Neuronal stem cell (in vitro differentiated cells): ENCODE results near the gene GK.
A peak's percentile ranks its signal among the peaks of the same experiment; 100 is the strongest.

Experiments used
- DNase-seq: peaks from one replicate; pipeline ENCODE4 v3.0.0-alpha.2; 2013; ENCODE audit warnings: low spot score
- H2AFZ ChIP-seq: one replicate; pipeline ENCODE4 v1.6.1; 2013; ENCODE audit warnings: mild to moderate bottlenecking, low read length, inconsistent platforms
- H2AK5ac ChIP-seq: 2 replicates; pipeline ENCODE4 v1.6.1; 2013; ENCODE audit warnings: low read depth, mild to moderate bottlenecking, inconsistent platforms, low read length, moderate library complexity, mixed read lengths
- H2BK120ac ChIP-seq: 2 replicates; pipeline ENCODE4 v1.6.1; 2013; ENCODE audit warnings: low read depth, mild to moderate bottlenecking, inconsistent platforms, low read length, moderate library complexity, mixed read lengths
- H2BK12ac ChIP-seq: one replicate; pipeline ENCODE4 v1.6.1; 2013; ENCODE audit warnings: low read length, inconsistent platforms
- H2BK15ac ChIP-seq: 2 replicates; pipeline ENCODE4 v1.6.1; 2013; ENCODE audit warnings: mild to moderate bottlenecking, low read length, inconsistent platforms, mixed read lengths
- H2BK5ac ChIP-seq: one replicate; pipeline ENCODE4 v1.6.1; 2013; ENCODE audit warnings: inconsistent platforms, mild to moderate bottlenecking, low read length, moderate library complexity
- H3K14ac ChIP-seq: one replicate; pipeline ENCODE4 v1.6.1; 2013; ENCODE audit warnings: low read length, inconsistent platforms
- H3K18ac ChIP-seq: 2 replicates; pipeline ENCODE4 v1.6.1; 2013; ENCODE audit warnings: low read length, inconsistent platforms
- H3K23ac ChIP-seq: 2 replicates; pipeline ENCODE4 v1.6.1; 2013; ENCODE audit warnings: low read depth, mild to moderate bottlenecking, mixed read lengths, low read length, inconsistent platforms; ENCODE audit not compliant: poor library complexity
- H3K27ac ChIP-seq: replicated peaks from 3 replicates; pipeline ENCODE4 v1.5.1; 2013; ENCODE audit warnings: low read length, inconsistent platforms
- H3K27me3 ChIP-seq, 3 experiments: 2 replicates each; pipeline ENCODE4 v1.6.1; 2013; ENCODE audit warnings: low read length in 3 of 3, mild to moderate bottlenecking in 2 of 3, inconsistent platforms in 1 of 3, low read depth in 1 of 3, mixed read lengths in 1 of 3, moderate library complexity in 1 of 3; ENCODE audit not compliant: control insufficient read depth in 3 of 3, insufficient read depth in 3 of 3
- H3K36me3 ChIP-seq, 2 donors: replicated peaks in 1 of 2; 2 replicates each; pipeline ENCODE4 v1.6.1; 2013; ENCODE audit warnings: low read length in 2 of 2; ENCODE audit not compliant: control insufficient read depth in 2 of 2, insufficient read depth in 2 of 2
- H3K4ac ChIP-seq: 2 replicates; pipeline ENCODE4 v1.6.1; 2013; ENCODE audit warnings: inconsistent platforms, mild to moderate bottlenecking, low read length, moderate library complexity
- H3K4me1 ChIP-seq, 2 donors: 1 replicate in 1 of 2; 2 replicates in 1 of 2; pipeline ENCODE4 v1.6.1; 2013; ENCODE audit warnings: low read length in 2 of 2, low read depth in 1 of 2; ENCODE audit not compliant: control insufficient read depth in 2 of 2, insufficient read depth in 1 of 2
- H3K4me2 ChIP-seq: one replicate; pipeline ENCODE4 v1.6.1; 2013; ENCODE audit warnings: mild to moderate bottlenecking, low read length, inconsistent platforms; ENCODE audit not compliant: insufficient read depth, poor library complexity, severe bottlenecking
- H3K4me3 ChIP-seq, 2 donors: 2 replicates each; pipeline ENCODE4 v1.5.1; 2013; ENCODE audit warnings: low read length in 2 of 2, mild to moderate bottlenecking in 2 of 2, inconsistent platforms in 1 of 2, moderate library complexity in 1 of 2
- H3K79me1 ChIP-seq: one replicate; pipeline ENCODE4 v1.6.1; 2013; ENCODE audit warnings: low read depth, mild to moderate bottlenecking, inconsistent platforms, low read length, moderate library complexity
- H3K9ac ChIP-seq: one replicate; pipeline ENCODE4 v1.6.1; 2013; ENCODE audit warnings: mild to moderate bottlenecking, low read depth, low read length, inconsistent platforms; ENCODE audit not compliant: poor library complexity
- H3K9me3 ChIP-seq, 2 donors: replicated peaks in 1 of 2; 2 replicates each; pipeline versions ENCODE3 to v1.6.1; 2013; ENCODE audit warnings: low read length in 2 of 2, mild to moderate bottlenecking in 2 of 2, inconsistent platforms in 1 of 2, low read depth in 1 of 2, mixed read lengths in 1 of 2, moderate library complexity in 1 of 2; ENCODE audit not compliant: control insufficient read depth in 2 of 2, insufficient read depth in 1 of 2
- H4K8ac ChIP-seq: one replicate; pipeline ENCODE4 v1.6.1; 2013; ENCODE audit warnings: low read depth, mild to moderate bottlenecking, inconsistent platforms, low read length, moderate library complexity
- H4K91ac ChIP-seq: one replicate; pipeline ENCODE4 v1.6.1; 2013; ENCODE audit warnings: low read length, low read depth, mild to moderate bottlenecking, inconsistent platforms; ENCODE audit not compliant: poor library complexity
- WGBS, 2 donors: extraction: QIAGEN DNeasy Blood & Tissue Kit; methylation state at CpG; one replicate each; pipeline ENCODE4 v1.1.7; 2013; ENCODE audit warnings: missing lambda C conversion rate in 2 of 2, mixed read lengths in 1 of 2; ENCODE audit not compliant: insufficient read length in 2 of 2, insufficient replicate concordance in 1 of 2; ENCODE audit errors: extremely low coverage in 2 of 2; 5-methylcytosine and 5-hydroxymethylcytosine counted together

Gene GK

GRCh38 chrX:30702736-30703135 lies 49.5 kb downstream of the GK start:
- Histone ChIP-seq H3K14ac (no peak overlapping the region), H3K4me2 (no peak overlapping the region), H2BK12ac (no peak overlapping the region), H2BK15ac (no peak overlapping the region), H3K4ac (no peak overlapping the region), H4K91ac (no peak overlapping the region), H2AFZ (no peak overlapping the region), H3K36me3 (no peaks in the 10 kb centered on the region), H2BK120ac (no peak overlapping the region), H3K23ac (no peak overlapping the region), H3K9me3 (no peaks in the 10 kb centered on the region), H3K27me3 (no peaks in the 10 kb centered on the region), H2BK5ac (no peak overlapping the region), H2AK5ac (no peak overlapping the region), H4K8ac (no peak overlapping the region), H3K9ac (no peak overlapping the region), H3K79me1 (no peaks in the 10 kb centered on the region), H3K4me1 (no peaks in the 10 kb centered on the region), H3K18ac (no peak overlapping the region), H3K27ac (no peak overlapping the region), H3K4me3 (no peak overlapping the region)
- WGBS, 2 donors = no CpG with 5 or more reads among the region's 2 CpGs
- no peak for DNase-seq

GRCh38 chrX:30706216-30706775 lies 53.1 kb downstream of the GK start:
- Histone ChIP-seq H4K8ac (no peak overlapping the region), H3K36me3 (peaks cover 0 to 4% of the 10 kb centered on the region in 2 donors), H2BK5ac (no peak overlapping the region), H2BK15ac (no peak overlapping the region), H3K4me3 (no peak overlapping the region), H3K27ac (no peak overlapping the region), H2AFZ (no peak overlapping the region), H3K23ac (no peak overlapping the region), H3K14ac (no peak overlapping the region), H3K27me3 (no peaks in the 10 kb centered on the region), H2AK5ac (no peak overlapping the region), H3K4me2 (no peak overlapping the region), H2BK12ac (no peak overlapping the region), H2BK120ac (no peak overlapping the region), H3K18ac (no peak overlapping the region), H3K4ac (no peak overlapping the region), H3K4me1 (no peaks in the 10 kb centered on the region), H3K79me1 (no peaks in the 10 kb centered on the region), H3K9ac (no peak overlapping the region), H4K91ac (no peak overlapping the region), H3K9me3 (no peaks in the 10 kb centered on the region)
- no CpG with 5 or more reads among the region's 3 CpGs for WGBS, 2 donors
- no peak for DNase-seq

GRCh38 chrX:30712214-30712613 lies 59.0 kb downstream of the GK start:
- Histone ChIP-seq H3K79me1 (no peaks in the 10 kb centered on the region), H4K8ac (no peak overlapping the region), H3K27ac (no peak overlapping the region), H2BK120ac (no peak overlapping the region), H3K4me2 (no peak overlapping the region), H2AFZ (no peak overlapping the region), H3K4me3 (no peak overlapping the region), H2BK5ac (no peak overlapping the region), H2BK15ac (no peak overlapping the region), H2BK12ac (no peak overlapping the region), H3K23ac (no peak overlapping the region), H3K4me1 (no peaks in the 10 kb centered on the region), H3K4ac (no peak overlapping the region), H3K9me3 (no peaks in the 10 kb centered on the region), H3K27me3 (no peaks in the 10 kb centered on the region), H3K9ac (no peak overlapping the region), H3K14ac (no peak overlapping the region), H3K18ac (no peak overlapping the region), H2AK5ac (no peak overlapping the region), H4K91ac (no peak overlapping the region), H3K36me3 (peaks cover 0 to 4% of the 10 kb centered on the region in 2 donors)
- no peak for DNase-seq
- WGBS, 2 donors = no CpG with 5 or more reads among the region's 1 CpG

DNA sequence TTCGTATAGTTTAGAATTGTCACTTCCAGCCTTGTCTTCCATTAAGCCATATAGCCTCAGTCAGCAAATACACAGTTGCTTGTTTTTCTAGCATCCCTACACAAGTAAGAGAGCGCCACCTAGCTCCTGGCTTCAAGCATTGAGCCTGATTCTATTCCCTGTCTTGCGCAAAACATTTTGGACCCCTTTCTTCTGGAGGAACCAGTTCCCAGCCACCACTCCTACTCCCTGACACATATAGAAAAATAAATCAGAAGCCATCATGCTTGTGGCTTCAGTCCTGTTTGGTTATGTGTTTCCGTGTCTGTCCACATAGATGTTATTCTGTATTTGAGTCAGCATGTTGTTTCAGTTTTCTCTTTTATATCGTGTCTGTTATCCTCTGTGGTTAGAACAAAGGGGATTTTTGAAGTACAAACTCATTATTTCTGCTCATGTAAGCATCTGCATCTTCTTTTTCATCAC lies 59.9 kb downstream of the GK start:
- Histone ChIP-seq H3K27ac (no peak overlapping the region), H2AK5ac (no peak overlapping the region), H2BK120ac (no peak overlapping the region), H3K4me3 (no peak overlapping the region), H3K9me3 (no peaks in the 10 kb centered on the region), H3K23ac (no peak overlapping the region), H2BK15ac (no peak overlapping the region), H3K27me3 (no peaks in the 10 kb centered on the region), H4K8ac (no peak overlapping the region), H3K4me1 (no peaks in the 10 kb centered on the region), H3K9ac (no peak overlapping the region), H2BK5ac (no peak overlapping the region), H2AFZ (no peak overlapping the region), H2BK12ac (no peak overlapping the region), H3K14ac (no peak overlapping the region), H3K18ac (no peak overlapping the region), H4K91ac (no peak overlapping the region), H3K4me2 (no peak overlapping the region), H3K79me1 (no peaks in the 10 kb centered on the region), H3K36me3 (peaks cover 0 to 4% of the 10 kb centered on the region in 2 donors), H3K4ac (no peak overlapping the region)
- DNase-seq = peak; percentile 3
- no CpG with 5 or more reads among the region's 5 CpGs for WGBS, 2 donors
